CD14-positive monocyte (primary cell): ENCODE measurements around the gene AQR. TPM values are rescaled to one million over a fixed set of nuclear protein-coding genes. Genes with fewer than 3 reads are reported as not detected.
"Not testable (repeated sequence)": the region's sequence is repeated elsewhere in the genome, so short reads cannot be mapped to it uniquely, and the experiment has no call there.

ENCODE experiments used
- DNase-seq, 3 donors: peaks; one replicate each; pipeline ENCODE4 v3.0.0-alpha.2; 2011 to 2022
- H2AFZ ChIP-seq: 2 replicates; pipeline ENCODE4 v1.6.0; 2012; ENCODE audit warnings: mild to moderate bottlenecking, low read depth, low read length, inconsistent platforms; ENCODE audit not compliant: insufficient read depth, poor library complexity, severe bottlenecking
- H3K27ac ChIP-seq, 2 donors: 1 replicate in 1 of 2; 2 replicates in 1 of 2; pipeline ENCODE4 v1.5.1; 2012 to 2013; ENCODE audit warnings: low read length in 2 of 2, control low read depth in 1 of 2, inconsistent platforms in 1 of 2, low read depth in 1 of 2, mild to moderate bottlenecking in 1 of 2
- H3K27me3 ChIP-seq, 2 donors: one replicate each; pipeline versions ENCODE4 v1.6.0 to v1.6.1; 2011 to 2013; ENCODE audit warnings: low read length in 2 of 2; ENCODE audit not compliant: control insufficient read depth in 2 of 2, insufficient read depth in 2 of 2
- H3K36me3 ChIP-seq, 2 donors: replicated peaks in 1 of 2; 1 replicate in 1 of 2; 2 replicates in 1 of 2; pipeline versions ENCODE4 v1.5.1 to v1.6.1; 2012 to 2013; ENCODE audit warnings: low read length in 2 of 2, control low read depth in 1 of 2, inconsistent platforms in 1 of 2, mild to moderate bottlenecking in 1 of 2; ENCODE audit not compliant: insufficient read depth in 2 of 2, control insufficient read depth in 1 of 2
- H3K4me1 ChIP-seq, 2 donors: 1 replicate in 1 of 2; 2 replicates in 1 of 2; pipeline versions ENCODE4 v1.5.1 to v1.6.1; 2012 to 2013; ENCODE audit warnings: low read length in 2 of 2, control low read depth in 1 of 2, inconsistent platforms in 1 of 2, mild to moderate bottlenecking in 1 of 2, moderate library complexity in 1 of 2; ENCODE audit not compliant: insufficient read depth in 2 of 2, control insufficient read depth in 1 of 2
- H3K4me2 ChIP-seq: replicated peaks from 2 replicates; pipeline ENCODE3; 2012; ENCODE audit warnings: low read length, moderate library complexity, mild to moderate bottlenecking; ENCODE audit not compliant: poor library complexity, severe bottlenecking; ENCODE audit errors: extremely low read depth
- H3K4me3 ChIP-seq, 3 experiments: fragments of 200-600 bp in 1 of 3; sonication (generic) in 1 of 3; replicated peaks in 1 of 3; 1 replicate in 2 of 3; 2 replicates in 1 of 3; pipeline ENCODE4 v1.5.1; 2011 to 2013; ENCODE audit warnings: low read length in 3 of 3, mild to moderate bottlenecking in 3 of 3, control low read depth in 2 of 3, low read depth in 2 of 3, inconsistent platforms in 1 of 3, moderate library complexity in 1 of 3
- H3K79me2 ChIP-seq: 2 replicates; pipeline ENCODE4 v1.6.0; 2012; ENCODE audit warnings: mild to moderate bottlenecking, control low read depth, inconsistent platforms, low read length, moderate library complexity; ENCODE audit not compliant: insufficient read depth
- H3K9ac ChIP-seq: 2 replicates; pipeline ENCODE4 v1.6.0; 2017; ENCODE audit warnings: low read length, mild to moderate bottlenecking; ENCODE audit not compliant: insufficient read depth, poor library complexity, severe bottlenecking
- H3K9me3 ChIP-seq, 2 donors: replicated peaks in 1 of 2; 1 replicate in 1 of 2; 2 replicates in 1 of 2; pipeline versions ENCODE4 v1.5.1 to v1.6.1; 2012 to 2013; ENCODE audit warnings: low read length in 2 of 2, control low read depth in 1 of 2; ENCODE audit not compliant: control insufficient read depth in 1 of 2, insufficient read depth in 1 of 2
- H4K20me1 ChIP-seq: 2 replicates; pipeline ENCODE4 v1.6.0; 2012; ENCODE audit warnings: mild to moderate bottlenecking, low read length, control low read depth, moderate library complexity; ENCODE audit not compliant: insufficient read depth
- H3K27ac Mint-ChIP-seq, 7 donors: one replicate each; pipeline ENCODE4 v1.8.0; 2020; ENCODE audit warnings: mild to moderate bottlenecking in 7 of 7, mixed read lengths in 7 of 7, moderate library complexity in 6 of 7, inconsistent platforms in 2 of 7
- H3K27me3 Mint-ChIP-seq, 3 donors: one replicate each; pipeline ENCODE4 v1.8.0; 2021 to 2022; ENCODE audit warnings: low read depth in 3 of 3, mild to moderate bottlenecking in 3 of 3, mixed read lengths in 3 of 3, moderate library complexity in 3 of 3, inconsistent platforms in 1 of 3
- H3K36me3 Mint-ChIP-seq, 2 donors: one replicate each; pipeline ENCODE4 v1.8.0; 2020; ENCODE audit warnings: mixed read lengths in 2 of 2, inconsistent platforms in 1 of 2, mild to moderate bottlenecking in 1 of 2
- H3K4me1 Mint-ChIP-seq: one replicate; pipeline ENCODE4 v1.8.0; 2020; ENCODE audit warnings: mild to moderate bottlenecking, mixed read lengths
- H3K4me3 Mint-ChIP-seq, 2 donors: one replicate each; pipeline ENCODE4 v1.8.0; 2020; ENCODE audit warnings: mild to moderate bottlenecking in 2 of 2, mixed read lengths in 2 of 2, moderate library complexity in 1 of 2
- H3K9me3 Mint-ChIP-seq, 7 donors: one replicate each; pipeline ENCODE4 v1.8.0; 2020 to 2022; ENCODE audit warnings: mixed read lengths in 7 of 7, mild to moderate bottlenecking in 6 of 7, moderate library complexity in 6 of 7, inconsistent platforms in 2 of 7
- CTCF ChIP-seq: fragments of 200-600 bp; IDR thresholded peaks from one replicate; pipeline ENCODE4 v1.8.0; 2022; ENCODE audit warnings: antibody characterized with exemption, mild to moderate bottlenecking
- WGBS: methylation state at CpG from one replicate; pipeline ENCODE4 v1.1.5; 2013; ENCODE audit warnings: missing lambda C conversion rate; ENCODE audit not compliant: insufficient coverage; 5-methylcytosine and 5-hydroxymethylcytosine counted together
- intact Hi-C, 2 donors: fragments of 100-400 bp; cut with micrococcal nuclease; formaldehyde crosslinking; loops; one replicate each; pipeline versions ENCODE4 v1.15.0 to v1.15.1; 2023
- polyA plus RNA-seq, 3 donors: library from polyadenylated mRNA; depleted of rRNA in 1 of 3; unstranded in 2 of 3; stranded (reverse) in 1 of 3; fragments of 300-500 nt in 2 of 3; fragments of >200 nt in 1 of 3; fragmentation: Illumina TruSeq in 2 of 3; gene quantifications; 1 replicate in 2 of 3; 2 replicates in 1 of 3; pipeline ENCODE4 v1.2.3, GENCODE V29; 2012 to 2021

AQR gene
- polyA plus RNA-seq, 3 donors: 8.4 to 26.4 (median 16.8) TPM

GRCh38 chr15:34973512-34973911, 4.0 kb upstream of the AQR start:
- H3K27ac ChIP-seq: no peak overlapping the region
- H3K9me3 Mint-ChIP-seq: no peaks in the 10 kb centered on the region
- no peak overlapping the region for H3K4me2 ChIP-seq
- TF ChIP-seq CTCF: no peak
- peaks cover 22% of the 10 kb centered on the region for H3K4me1 Mint-ChIP-seq
- peaks cover 0 to 4% (median 2%) of the 10 kb centered on the region in 3 donors for H3K27me3 Mint-ChIP-seq
- no peak overlapping the region for H3K27ac Mint-ChIP-seq
- H3K4me3 Mint-ChIP-seq: no peak overlapping the region
- no peak for DNase-seq
- peaks cover 9 to 15% of the 10 kb centered on the region in 2 donors for H3K36me3 Mint-ChIP-seq
- peaks cover 3% of the 10 kb centered on the region for H4K20me1 ChIP-seq
- no peaks in the 10 kb centered on the region for H3K27me3 ChIP-seq
- no peaks in the 10 kb centered on the region for H3K9me3 ChIP-seq
- H3K9ac ChIP-seq: no peak overlapping the region
- H3K79me2 ChIP-seq: peaks cover 10% of the 10 kb centered on the region
- H3K4me3 ChIP-seq: no peak overlapping the region
- no peak overlapping the region for H2AFZ ChIP-seq
- intact Hi-C loops: no loop called here
- H3K36me3 ChIP-seq: peaks cover 3 to 11% of the 10 kb centered on the region in 2 donors
- WGBS: 100% methylated on average over 1 of the region's 2 CpGs
- H3K4me1 ChIP-seq: peaks cover 10 to 15% of the 10 kb centered on the region in 2 donors

- Mint-ChIP-seq H3K4me3 (peak overlapping the region; percentile 100), H3K4me1 (peaks cover 37% of the 10 kb centered on the region), H3K36me3 (peaks cover 13 to 22% of the 10 kb centered on the region in 2 donors), H3K27ac (peak overlapping the region in 4 of 7 donors; percentile 21 to 99 (median 98))
- Histone ChIP-seq H3K4me1 (peaks cover 18 to 24% of the 10 kb centered on the region in 2 donors), H3K4me2 (peak overlapping the region; percentile 91), H2AFZ (peak overlapping the region; percentile 92), H3K4me3 (peak overlapping the region; percentile 71 to 90 (median 84)), H3K27ac (peak overlapping the region in 1 of 2 donors; percentile 85), H3K79me2 (peaks cover 42% of the 10 kb centered on the region), H4K20me1 (peaks cover 14% of the 10 kb centered on the region), H3K9ac (peak overlapping the region; percentile 82)
- intact Hi-C loops, H3K36me3 ChIP-seq, H3K9me3 ChIP-seq, H3K27me3 ChIP-seq, DNase-seq, H3K27me3 Mint-ChIP-seq, H3K9me3 Mint-ChIP-seq: not testable (repeated sequence)
- 65% methylated on average over 11 of the region's 21 CpGs for whole genome bisulfite sequencing
Measured at GRCh38 chr15:34970098-34970643, 629 bp upstream of the AQR start.
